Renal cortex interstitium (tissue), 15 donors: ENCODE results near the gene THRB. TPM values are rescaled to one million over a fixed set of nuclear protein-coding genes. Genes with fewer than 3 reads are reported as not detected.
A peak's percentile ranks its signal among the peaks of the same experiment; 100 is the strongest.

Experiments used
- DNase-seq, 11 donors: peaks; one replicate each; pipeline ENCODE4 v3.0.0-alpha.2; 2013; ENCODE audit warnings: low read depth in 9 of 11, low spot score in 4 of 11; ENCODE audit errors: extremely low read depth in 1 of 11
- long read RNA-seq, 16 experiments: transcript quantifications; one replicate each; lab custom pipeline, GENCODE V29; 2026
- polyA plus RNA-seq, 3 donors: library from polyadenylated mRNA; unstranded; fragments of 120-200 nt; gene quantifications; one replicate each; pipeline ENCODE4 v1.2.1, GENCODE V29; 2013; ENCODE audit not compliant: insufficient read length in 3 of 3

THRB gene
- 10 to 100 TPM; 23.3 to 33.9 (median 26.7) TPM for polyA plus RNA-seq
- long read RNA-seq, donor 1, full-length matches to known transcripts, result 1 of 1 reads
- long read RNA-seq, donor 1, partial matches to known transcripts, result 0 of 1 reads
- long read RNA-seq, donor 1, other reads (novel, unspliced or antisense), result 0 of 1 reads
- long read RNA-seq, donor 2, result 0 reads
- long read RNA-seq, donor 3, partial matches to known transcripts, result 21 of 21 reads
- long read RNA-seq, donor 3, other reads (novel, unspliced or antisense), result 0 of 21 reads
- long read RNA-seq, donor 4, full-length matches to known transcripts, result 1 of 1 reads
- long read RNA-seq, donor 4, partial matches to known transcripts, result 0 of 1 reads
- long read RNA-seq, donor 4, other reads (novel, unspliced or antisense), result 0 of 1 reads
- long read RNA-seq, donor 5, result 0 reads
- long read RNA-seq, donor 6, full-length matches to known transcripts, result 1 of 1 reads
- long read RNA-seq, donor 6, partial matches to known transcripts, result 0 of 1 reads
- long read RNA-seq, donor 6, other reads (novel, unspliced or antisense), result 0 of 1 reads
- long read RNA-seq, donor 7, result 0 reads
- long read RNA-seq, donor 8, full-length matches to known transcripts, result 1 of 1 reads
- long read RNA-seq, donor 8, partial matches to known transcripts, result 0 of 1 reads
- long read RNA-seq, donor 8, other reads (novel, unspliced or antisense), result 0 of 1 reads
- long read RNA-seq, donor 9, result 0 reads
- long read RNA-seq, donor 10, result 0 reads
- long read RNA-seq, donor 11, result 0 reads
- long read RNA-seq, donor 12, result 0 reads
- long read RNA-seq, donor 13, full-length matches to known transcripts, result 3 of 3 reads
- long read RNA-seq, donor 13, partial matches to known transcripts, result 0 of 3 reads
- long read RNA-seq, donor 13, other reads (novel, unspliced or antisense), result 0 of 3 reads
- long read RNA-seq, donor 14, partial matches to known transcripts, result 0 of 1 reads
- long read RNA-seq, donor 14, other reads (novel, unspliced or antisense), result 0 of 1 reads
- long read RNA-seq, donor 15, result 0 reads
- long read RNA-seq, donor 16, full-length matches to known transcripts, result 2 of 2 reads
- long read RNA-seq, donor 16, partial matches to known transcripts, result 0 of 2 reads
- long read RNA-seq, donor 16, other reads (novel, unspliced or antisense), result 0 of 2 reads

DNA sequence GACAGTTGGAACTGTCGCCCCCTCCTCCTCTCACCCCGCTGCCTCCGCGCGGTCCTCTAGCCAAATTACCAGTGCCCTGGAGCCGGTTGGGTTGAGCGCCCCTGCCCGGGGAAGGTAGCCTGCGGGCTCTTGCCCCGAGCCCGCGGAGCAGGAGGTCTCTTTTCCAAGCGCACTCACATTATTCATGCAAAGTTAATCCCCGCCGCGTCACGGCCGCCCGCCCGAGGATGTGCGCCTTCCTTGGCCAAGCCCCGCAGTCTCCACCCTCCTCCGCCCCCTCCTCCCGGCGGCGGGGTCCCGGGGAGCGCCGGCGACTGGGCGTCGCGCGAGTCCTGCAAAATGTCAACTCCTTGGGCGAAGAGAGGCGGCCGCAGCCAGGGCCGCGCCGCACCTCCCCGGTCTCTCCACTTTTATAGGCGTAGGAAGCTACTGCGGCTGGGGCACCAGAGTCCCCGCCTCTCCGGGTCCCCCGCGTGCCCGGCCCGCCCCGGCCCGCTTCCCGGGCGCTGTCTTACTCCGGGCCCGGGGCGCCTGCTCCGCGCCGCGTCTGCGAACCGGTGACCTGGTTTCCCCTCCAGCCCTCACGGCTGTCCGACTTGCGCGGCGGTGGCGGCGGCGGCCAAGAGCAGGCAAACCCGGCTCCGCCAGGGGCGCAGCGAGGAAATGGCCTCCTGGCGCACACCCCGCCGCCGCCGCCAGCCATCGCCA, at the start of gene THRB:
Gene THRB, minus strand, starts transcription at position 233 of the 708 bp plus-strand sequence.
- DNase-seq, result peak in 7 of 11 donors; percentile 37 to 61 (median 51)

GRCh38 chr3:24541935-24542334, 47.3 kb upstream of the THRB start:
- DNase-seq, result no peak

GRCh38 chr3:24540821-24541220, 46.2 kb upstream of the THRB start:
- no peak for DNase-seq

DNA sequence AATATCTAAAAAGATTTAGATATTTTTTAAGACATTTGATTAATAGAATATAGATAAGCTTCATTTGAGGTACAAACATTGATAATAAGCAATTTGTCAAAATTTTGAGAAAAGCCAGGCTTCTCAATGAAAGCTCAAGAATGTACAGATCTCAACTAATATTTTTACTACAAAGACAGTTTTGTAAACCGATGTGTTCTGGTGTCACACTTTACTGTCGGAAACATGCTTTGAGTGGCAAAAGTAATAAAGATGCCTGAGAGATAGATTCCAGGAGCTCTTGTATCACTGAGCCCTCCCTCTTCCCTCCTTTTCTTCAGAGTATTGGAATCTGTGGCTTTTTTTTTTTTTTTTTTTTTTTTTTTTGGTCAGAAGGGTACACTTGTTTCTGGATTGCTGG, 45.0 kb upstream of the THRB start:
- no peak for DNase-seq

- no peak for DNase-seq
Observed at GRCh38 chr3:24538891-24539290, 44.2 kb upstream of the THRB start.

DNA sequence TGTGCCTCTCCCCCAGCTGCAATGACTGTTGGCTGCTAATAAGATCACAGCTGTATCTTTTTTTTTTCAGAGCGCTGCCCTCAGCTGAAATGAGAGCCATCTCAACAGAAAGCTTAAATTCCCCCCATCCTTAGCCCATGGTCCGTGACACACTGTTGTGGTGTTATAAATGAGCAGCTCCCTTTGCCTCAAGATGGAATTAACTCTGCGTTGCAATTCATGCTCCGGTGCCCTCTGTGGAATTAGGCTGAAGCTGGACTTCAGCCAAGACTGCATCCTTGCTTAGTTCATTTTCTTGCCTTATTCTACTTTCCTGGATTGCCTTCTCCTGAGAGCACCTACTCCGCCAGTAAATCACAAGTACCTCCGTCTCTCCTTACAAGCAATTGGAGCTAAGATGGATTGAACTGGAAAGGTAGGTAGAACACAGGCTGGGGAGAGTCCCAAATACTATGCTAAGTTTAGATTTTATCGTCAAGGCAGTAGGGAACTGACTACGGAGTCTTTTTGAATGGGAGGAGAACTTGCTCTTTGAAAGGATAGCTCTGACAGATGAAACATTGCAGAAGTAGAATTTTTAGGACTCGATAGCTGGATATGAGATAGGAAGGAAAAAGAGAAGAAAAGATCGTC, 39.0 kb upstream of the THRB start:
- peak in 4 of 11 donors; percentile 22 to 57 (median 48) for DNase-seq

DNA sequence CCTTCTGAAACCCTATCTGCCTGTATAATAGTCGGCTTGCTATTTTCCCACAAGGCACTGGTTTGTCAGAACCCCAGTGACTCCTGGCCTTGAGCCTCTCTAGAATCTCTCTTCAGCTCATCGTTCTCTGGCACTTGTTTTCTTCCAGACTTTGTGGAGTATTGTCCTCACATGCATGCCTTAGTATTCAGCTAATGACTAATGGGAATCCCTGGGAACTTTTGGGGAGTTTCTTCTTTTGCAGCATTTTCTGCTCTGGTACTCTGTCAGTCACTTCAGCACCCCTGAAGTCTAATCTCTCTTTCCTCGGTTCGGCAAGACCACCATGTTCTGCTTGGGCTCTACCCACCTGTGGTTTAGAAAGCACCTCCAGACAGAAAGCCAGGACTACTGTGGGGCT, 35.8 kb upstream of the THRB start:
- DNase-seq, result no peak

DNA sequence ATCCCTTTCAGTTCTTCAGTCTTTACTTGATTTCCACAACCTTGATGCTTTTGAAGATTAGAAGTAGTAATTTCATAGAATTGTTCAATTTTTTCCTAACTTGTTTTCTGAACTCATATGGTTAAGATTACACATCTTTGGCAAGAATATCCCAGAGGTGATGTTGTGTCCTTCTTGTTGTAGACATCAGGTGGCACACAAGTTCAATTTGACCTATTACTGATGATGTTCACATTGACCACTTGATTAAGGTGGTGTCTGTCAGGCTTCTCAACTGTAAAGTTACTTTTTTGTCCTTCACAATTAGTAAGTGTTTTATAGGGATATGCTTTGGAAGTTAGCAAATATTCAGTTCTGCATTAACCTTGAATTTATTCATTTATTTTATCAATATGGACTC, 34.6 kb upstream of the THRB start:
- no peak for DNase-seq

DNA sequence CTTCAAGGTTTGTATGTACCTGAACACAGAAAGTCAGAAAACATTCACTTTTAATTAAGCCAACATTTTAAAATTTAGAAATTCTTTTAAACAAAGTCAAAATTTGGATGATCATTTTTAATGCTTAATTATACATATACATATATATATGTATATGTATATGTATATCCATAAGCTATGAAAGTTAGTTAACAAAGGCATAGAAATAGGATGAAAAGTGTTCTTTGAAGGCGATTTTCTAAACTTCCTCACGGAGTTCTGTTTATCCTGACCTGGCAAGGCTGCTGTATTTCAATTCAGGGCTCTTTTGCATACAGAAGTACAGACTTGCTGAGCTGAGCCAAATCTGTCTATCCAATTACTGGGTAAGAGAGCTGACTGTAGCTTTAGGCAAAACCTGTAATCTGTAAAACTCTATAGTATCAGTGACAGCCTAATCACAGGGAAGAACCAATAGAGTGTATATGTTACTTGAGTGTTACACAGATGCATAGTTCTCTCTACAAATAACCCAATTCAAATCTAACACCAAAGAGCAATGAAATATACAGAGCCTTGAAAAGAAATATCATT, 32.1 kb upstream of the THRB start:
- no peak for DNase-seq

- DNase-seq, result no peak
Observed at GRCh38 chr3:24525557-24525956, 30.9 kb upstream of the THRB start.

DNA sequence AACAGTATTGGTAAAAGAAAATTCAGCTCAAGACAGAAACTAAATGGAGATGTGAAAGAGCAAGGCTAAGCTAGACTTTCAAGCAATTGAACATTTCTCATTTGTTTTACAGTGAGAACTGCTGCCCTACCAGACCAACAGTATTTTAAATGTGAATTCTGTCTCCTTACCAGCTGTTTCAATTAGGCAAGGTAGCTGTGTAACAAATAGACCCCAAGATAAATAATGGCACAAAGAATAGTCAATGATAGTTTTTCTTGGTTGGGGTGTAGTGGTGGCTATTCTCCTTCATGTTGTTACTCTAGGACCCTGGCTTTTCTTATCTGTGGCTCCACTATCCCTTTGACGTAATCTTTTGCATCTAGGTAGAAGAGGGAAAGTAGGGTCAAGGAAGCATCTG, 30.4 kb upstream of the THRB start:
- no peak for DNase-seq

DNA sequence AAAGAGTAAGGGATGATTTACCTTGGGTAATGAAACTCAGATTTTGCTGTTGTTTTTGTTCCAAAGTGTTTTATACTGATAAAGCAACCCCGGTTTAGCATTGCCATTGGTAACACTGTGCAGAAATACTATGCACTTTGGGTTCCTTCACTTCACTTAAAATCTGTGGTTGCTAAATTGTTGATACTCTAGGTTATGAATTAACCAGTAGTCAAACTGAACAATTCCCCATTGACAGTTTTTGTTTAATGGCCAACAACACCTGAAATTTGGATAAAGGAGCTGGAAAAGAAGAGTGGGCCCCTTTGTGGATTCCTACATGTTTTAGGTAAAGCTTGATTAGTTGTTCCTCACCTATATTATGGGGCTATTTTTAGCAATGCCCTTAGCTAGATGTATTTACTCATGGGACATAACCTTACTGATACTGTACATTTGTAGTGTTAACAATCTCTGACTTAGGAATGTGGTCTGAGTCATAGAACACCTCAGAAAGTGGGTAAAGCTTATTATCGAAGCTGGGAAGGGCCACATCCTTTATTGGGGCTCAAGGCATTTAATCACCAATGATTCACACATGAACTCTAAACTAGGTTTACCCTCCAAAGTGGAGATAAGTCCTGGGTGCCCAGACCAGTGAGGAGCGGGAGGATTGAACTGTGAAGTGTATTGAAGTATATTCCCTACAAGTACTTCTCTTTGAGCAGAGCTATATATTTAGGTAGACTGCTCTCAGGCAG, 29.5 kb upstream of the THRB start:
- no peak for DNase-seq

GRCh38 chr3:24523215-24523614, 28.6 kb upstream of the THRB start:
- no peak for DNase-seq

DNA sequence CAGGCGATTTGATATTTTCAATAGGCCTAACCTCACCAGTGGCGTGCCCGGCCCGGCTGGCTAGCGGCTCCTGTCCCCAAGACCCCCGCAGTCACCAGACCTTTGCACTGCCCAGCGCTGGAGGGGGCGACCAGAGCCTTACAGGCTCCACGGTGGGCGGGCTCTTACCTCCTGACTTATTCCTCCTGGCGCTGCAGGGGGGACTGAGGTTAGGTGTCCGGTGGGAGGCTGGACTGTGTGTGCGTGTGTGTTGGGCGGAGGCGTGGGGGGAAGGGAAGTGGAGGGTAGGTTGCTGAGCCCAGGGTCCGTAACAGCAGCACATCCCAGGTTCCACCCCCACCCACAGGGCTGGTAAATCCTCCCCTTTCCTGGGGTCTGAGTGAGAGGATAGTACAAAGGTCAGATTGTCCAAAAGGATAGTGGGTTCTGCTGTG, 27.5 kb upstream of the THRB start:
- peak in 2 of 11 donors; percentile 16 to 35 for DNase-seq

DNA sequence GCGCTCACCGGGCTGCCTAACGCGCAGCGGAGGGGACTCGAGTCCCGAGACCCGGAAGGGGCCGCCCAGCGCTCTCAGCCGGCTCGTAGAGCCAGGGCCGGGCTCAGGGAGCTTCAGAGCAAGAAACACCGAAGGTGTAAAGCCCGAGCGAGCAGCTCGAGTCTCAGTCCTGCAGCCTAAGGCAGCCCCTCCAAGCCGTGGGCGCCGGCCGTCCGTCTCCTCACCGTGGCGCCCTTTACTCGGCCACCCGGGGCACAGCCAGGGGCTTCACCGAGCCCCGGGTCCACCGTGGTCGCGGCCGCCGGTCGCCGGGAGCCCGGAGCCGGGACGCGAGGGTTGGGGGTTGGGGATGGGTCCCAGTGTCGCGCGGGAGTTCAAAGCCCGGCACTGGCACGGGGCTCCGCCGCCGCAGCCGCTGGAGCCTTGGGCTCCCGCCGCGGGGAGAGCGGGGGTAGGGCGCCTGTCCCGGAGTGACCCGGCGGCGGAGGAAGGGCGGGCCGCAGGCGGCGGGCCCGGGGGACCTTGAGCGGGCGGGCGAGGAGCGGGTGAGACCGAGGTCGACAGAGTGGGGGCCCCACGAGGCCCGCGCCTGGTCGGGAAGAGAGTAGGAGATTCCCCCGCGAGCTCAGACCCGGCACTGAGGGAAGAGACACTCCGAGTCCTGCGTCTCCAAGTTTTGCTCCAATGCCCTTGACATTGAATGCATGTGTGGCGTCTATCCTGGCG, 26.9 kb upstream of the THRB start:
- peak in 4 of 11 donors; percentile 34 to 47 (median 43) for DNase-seq

DNA sequence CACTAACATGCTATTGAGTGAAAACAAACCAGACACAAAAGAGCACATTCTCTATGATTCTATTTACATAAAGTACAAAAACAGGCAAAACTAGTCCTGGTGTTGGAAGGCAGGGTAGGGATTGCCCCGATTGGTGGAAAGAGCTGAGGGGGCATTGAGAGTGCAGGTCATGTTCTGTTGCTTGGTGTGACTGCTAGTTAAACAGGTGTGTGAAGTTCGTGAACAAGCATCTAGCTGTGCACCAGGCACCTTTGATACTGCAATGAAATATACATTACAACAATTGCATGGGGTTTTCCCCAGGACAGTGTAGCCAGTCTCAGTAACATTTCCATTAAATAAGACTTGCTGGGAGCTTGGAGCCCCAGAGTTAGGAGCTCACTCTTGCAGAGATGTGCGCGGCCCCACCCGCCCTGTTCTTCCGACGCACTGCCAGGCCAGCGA, 26.3 kb upstream of the THRB start:
- no peak for DNase-seq

- DNase-seq, result no peak
Observed at GRCh38 chr3:24520101-24520495, 25.4 kb upstream of the THRB start.
